GM19023 (cell line): ENCODE data around the gene JMJD7.

Experiments
- ATAC-seq: cut with Tn5 transposase; IDR thresholded peaks from one replicate; pipeline ENCODE4 v1.9.1; 2021; ENCODE audit warnings: mild to moderate bottlenecking, moderate library complexity; ENCODE audit not compliant: unreplicated experiment

Gene JMJD7

DNA sequence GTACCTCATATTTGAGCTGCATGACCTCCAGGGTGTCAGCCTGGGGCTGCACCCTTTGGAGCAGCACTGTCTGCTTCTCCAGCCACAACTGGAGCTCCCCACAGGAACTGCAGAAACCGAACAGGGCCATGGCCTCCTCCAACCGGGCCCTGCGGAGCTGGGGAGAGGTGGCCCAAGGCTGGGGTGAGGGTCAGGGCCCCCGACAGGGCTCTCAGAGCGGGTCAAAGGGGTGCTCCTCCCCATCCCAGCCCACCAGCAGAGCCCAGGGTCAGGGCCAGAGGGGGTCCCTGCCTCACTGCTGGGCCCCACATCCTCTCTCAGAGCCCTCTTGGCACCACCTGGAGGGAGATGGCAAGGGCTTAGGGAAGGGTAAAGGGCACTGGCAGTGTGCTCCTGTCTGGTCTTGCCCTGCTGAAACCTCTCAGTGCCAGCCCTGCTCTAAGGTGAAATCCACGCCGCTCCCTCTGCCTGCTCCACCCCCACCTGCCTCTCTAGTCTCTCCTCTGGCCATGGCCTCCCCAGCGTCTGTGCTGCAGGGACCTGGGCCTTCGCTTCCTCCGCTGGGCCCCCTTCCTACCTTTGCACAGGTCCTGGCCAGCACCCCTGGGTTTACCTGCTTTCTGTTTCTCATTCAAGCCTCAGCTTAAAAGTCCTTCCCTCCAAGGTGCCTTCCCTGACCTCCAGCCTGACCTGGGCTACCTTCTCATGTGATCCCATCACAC lies 52.4 kb downstream of the JMJD7 start:
- ATAC-seq: no peak

DNA sequence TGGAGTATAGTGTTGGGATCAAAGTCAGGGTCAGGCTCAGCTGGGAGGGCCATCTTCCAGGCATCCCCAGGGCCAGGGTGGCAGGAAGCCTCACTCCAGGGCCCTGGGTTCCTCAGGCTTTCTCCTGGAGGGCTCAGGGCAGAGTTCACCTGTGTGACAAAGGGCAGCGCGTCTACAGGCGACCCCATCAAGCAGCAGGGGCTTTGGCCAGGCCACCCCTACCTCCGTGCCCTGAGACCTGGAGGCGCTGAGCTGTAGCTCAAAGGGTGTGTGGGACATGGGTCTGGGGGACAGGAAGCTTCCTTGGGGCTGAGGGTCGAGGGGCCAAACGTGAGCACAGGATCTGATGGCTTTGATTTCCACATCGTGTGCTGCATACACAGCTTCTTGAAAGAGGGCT lies 53.2 kb downstream of the JMJD7 start:
- no peak for ATAC-seq

DNA sequence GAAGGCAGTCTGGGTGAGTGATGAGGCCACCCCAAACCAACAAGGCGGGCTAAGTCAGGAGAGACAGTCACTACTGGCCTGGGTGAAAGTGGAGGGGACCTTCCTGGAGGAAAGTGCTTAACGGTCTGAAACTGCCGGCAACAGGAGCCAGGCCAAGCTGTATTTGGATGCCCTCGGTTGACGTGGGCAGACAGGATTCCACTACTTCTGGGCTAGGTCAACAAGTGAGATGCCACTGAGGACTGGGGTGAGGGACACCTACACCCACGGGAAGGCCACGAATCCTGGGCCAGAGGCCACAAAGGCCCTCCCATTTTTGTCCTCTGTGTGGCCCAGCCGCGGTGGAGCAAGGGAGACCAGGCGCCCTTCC lies 53.6 kb downstream of the JMJD7 start:
- no peak for ATAC-seq

DNA sequence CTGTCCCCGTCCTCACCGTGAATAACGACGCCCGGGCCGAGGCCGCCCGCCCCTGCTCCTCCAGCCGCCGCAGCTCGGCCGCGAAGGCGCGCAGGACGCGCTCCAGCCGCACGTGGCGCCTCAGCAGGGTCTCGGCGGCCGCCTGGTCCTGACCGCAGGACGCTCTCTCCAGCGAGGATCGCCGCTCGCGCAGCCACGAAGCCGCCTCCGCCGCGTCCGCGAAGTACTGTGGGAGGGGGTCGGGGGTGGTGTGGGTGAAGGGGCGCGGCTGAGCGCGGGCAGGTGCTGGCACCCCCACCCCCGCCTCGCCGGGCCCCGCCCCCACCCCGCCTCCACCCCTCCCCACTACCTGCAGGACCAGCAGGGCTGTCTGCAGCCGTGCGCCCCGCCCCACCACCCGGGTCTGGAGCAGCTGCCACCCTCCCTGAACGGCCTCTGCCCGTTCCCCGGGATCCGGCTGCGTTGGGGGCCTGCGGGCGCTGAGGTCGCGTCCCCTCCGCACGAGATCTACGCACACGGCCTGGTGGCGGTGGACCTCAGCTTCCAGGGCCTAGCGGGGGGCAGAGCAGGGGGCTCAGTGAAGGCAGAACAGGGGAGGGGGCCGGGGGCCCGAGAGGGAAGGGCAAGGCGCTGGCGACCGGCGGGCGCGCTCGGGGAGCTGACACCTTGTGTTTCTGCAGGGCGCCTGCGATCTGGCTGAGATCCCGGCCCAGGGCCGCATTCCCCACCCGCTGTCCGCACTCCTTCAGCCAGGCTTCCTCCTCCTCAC lies 54.2 kb downstream of the JMJD7 start:
- no peak for ATAC-seq

DNA sequence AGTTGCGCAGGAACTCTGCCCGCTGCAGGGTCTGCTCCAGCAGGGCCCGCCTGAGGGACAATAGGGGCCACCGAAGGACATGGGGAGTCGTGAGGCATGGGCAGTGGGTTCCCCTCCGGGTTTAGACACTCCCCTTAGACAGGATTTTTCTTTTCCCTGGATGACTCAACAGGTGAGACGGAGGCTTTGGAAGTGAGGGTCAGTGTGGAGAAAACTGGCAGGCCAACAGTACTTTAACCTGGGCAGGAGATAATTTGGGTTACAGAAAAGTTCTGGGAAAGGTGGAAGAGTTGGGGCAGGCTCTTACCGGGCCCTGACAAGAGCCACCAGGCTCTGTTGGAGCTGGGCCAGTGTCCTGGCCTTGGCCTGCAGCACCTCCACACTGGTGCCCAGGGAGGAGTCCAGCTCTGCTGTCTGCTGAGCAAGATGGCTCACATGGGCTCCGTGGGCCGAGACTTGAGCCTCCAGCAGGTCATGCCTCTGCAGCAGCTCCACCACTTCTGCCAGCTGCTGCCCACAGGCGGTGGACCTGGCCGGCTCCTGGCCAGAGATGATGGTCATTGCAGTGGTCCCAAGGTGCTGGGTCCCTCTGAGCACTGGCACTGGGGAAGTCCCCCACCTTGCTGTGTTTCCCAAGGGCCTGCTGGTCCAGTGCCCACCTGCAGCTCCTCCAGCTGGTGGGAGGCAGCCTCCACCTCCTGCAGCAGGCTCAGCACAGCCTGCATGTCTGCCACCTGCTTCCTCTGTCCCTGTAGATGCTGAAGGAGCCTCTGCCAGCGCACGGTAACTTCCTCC lies 55.0 kb downstream of the JMJD7 start:
- no peak for ATAC-seq

DNA sequence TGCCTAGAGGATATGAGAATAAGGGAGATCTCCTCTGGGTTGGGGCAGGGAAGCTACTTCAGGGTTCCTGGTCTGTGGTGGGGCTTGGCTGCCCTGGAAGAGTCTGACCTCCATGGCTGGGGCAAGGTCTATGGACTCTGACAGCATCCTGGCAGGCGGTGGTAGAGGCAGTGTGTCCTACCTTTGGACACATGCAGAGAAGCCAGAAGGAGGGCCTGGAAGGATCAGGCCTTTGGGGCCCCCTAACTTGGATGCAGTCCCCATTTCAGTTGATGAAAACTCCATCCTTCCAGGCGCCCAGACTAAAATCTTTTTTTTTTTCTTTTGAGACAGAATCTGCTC lies 55.6 kb downstream of the JMJD7 start:
- ATAC-seq: no peak

DNA sequence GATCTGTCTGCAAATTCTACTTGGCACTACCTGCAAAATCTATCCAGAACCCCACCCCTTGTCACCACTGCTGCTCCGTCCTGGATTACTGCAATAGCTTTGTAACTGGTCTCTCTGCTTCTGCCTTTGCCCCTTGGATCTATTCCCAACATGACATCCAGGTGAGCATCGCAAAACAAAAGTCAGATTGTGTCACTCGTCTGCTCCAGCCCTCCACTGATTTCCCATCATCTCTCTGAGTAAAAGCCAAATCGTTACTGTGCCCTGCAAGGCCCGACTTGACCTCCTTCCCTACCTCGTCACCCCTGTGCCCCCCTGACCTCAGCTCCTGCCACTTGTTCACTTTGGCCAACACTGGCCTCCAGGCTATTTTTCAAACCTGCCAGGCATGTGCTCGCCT lies 56.6 kb downstream of the JMJD7 start:
- ATAC-seq: no peak

DNA sequence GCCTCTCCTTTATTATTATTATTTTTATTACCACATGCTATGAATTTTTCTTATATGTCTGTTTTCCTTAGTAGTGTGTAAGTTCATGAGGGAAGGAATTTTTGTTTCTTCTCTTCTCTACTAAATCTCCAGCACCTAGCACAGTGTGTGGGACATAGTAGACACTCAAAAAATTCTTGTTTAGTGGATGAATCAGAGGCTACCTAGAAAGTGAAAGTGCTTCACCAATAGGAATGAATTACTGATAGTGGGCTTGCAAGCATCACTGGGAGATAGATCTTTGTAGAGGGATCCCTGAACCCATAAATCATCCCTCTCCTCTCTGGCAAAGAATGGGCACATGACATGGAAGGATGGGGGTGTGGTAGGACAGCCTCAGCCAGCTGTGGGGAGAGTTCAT lies 57.4 kb downstream of the JMJD7 start:
- no peak for ATAC-seq

DNA sequence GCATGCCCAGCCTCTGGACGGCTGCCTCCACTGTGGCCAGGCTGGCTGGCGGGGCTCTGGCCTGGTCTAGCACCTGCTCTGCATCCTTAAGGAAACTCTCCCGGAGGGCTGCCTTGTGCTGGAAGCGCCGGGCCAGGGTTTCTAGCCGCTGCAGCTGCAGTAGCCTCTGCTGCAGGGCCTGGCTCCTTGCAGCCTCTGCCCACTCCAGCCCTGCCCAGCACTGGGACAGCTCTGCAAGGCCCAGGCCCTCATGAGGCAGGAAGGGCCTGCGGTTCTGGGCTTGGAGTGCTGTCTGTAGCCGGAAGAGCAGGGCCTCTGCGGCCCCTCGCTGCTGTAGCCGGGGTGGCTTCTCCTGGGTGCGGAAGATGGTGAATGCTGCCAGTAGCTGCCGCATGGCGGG lies 57.9 kb downstream of the JMJD7 start:
- no peak for ATAC-seq

DNA sequence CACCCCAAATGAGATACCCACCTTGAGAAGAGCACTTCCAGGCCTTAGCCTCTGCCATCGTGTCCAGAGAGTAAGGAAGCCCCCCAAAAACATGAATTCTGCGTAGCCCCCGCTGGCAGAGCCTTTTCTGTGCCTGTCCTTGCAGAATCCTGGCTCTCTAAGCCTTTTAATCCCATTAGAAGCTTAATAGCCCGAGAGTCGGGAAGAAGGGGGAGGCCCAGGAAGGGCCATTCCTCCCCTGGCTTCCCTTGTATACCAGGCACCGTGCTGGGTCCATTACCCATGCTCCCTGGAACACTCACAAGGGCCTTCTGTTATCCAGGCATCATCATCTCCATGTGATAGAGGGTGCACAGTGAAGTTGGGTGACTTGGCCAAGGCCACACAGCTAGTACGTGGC lies 58.8 kb downstream of the JMJD7 start:
- no peak for ATAC-seq

DNA sequence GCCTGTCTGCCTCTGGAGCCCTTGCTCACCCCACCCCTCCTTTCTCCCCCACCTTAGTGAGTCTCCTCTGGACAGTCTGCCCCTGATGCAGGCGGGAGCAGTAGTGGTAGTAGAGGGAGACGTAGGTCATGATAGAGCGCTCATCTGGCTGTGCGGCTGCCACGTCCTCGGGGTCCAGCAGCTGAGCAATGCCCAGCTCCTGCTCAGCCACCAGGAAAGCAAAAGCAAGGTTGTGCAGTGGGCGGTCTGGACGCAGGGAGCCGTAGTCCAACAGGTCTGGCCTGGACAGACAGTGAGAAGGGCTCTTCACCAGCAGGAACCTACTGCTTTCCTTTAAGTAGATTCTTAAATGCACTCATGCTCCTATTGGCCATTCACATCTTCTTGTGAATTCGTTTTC lies 59.3 kb downstream of the JMJD7 start:
- no peak for ATAC-seq
